ENCODE data around the gene BLOC1S1.
A peak's percentile ranks its signal among the peaks of the same experiment; 100 is the strongest.

The BLOC1S1 gene

DNA sequence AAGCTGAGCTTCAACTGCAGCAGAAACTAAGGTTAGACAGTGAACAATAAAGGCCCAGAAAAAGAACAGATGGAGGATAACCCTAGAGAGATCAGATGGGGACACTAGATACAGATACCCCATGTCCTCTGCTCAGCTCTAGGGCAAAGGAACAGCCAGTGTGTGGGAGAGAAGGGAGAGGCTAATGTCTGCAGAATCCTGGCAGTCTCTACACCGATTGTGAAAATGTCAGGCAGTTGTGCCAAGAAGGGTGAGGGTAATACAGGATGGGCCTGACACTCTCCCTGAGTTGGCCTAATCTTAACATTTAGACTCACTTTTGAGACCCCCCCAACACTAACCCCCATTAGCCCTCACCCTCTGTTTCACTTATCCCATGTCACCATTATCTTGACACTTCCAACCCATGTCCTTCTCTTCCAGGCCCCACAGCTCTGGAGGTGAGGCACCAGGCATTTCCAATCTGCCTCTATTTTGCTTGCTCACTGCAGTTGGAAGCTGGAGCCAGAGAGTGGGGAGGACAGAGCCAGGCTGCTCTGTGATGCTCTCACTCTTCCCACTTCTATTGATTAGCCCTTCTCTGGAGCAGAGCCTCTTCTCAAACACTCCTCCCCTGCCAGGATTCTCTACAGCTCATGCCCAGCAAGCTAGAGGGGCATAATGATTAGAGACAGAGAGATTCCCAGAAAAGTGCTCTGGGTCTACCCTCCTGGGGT is 3.0 kb upstream of the BLOC1S1 start:
- DNase-seq: no peak

DNA sequence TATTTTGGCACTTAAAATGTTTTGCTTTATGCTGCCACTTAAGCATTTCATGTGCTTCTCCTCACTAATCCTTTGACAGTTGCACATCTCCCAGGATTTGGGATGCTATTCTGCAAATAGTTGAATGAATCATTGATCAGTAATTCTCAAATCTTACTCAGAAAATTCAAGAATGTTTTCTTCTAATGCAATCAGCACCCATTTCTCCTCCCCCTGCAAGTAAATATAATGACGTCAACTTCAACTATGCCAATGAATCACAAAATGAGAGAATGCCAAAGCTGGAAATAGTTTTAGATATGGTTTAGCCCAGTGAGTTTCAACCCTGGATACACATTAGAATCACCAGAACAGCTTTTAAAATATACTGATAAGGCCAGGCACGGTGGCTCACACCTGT is 2.1 kb upstream of the BLOC1S1 start:
- no peak for DNase-seq

DNA sequence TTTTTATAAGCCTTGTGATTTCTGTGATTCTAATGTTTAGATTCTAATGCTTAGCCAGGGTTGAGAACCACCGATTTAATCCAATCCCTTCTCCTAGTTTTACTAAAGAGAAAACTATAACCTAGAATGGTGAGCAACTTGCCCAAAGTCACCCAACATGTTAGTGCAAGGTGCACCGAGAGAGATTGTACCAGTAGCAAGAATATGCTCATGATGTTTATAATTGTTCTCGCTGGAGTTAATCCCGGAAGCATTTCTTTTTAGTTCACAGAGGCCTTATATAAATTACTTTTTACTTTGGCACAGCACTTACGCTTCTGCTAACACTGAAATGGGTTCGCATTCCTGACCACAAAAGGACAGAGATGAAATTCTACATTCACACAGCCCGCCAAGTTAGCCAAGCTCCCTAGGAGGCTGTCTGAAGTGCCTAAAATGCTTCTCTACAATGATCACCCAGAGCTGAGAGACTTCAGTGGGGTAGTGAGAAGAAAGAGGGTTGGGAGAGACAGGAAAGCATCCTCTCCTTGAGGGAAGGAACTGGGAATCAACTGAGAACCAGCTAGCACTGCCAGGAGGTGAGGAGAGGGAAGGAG is 579 bp upstream of the BLOC1S1 start:
- DNase-seq: no peak

DNA sequence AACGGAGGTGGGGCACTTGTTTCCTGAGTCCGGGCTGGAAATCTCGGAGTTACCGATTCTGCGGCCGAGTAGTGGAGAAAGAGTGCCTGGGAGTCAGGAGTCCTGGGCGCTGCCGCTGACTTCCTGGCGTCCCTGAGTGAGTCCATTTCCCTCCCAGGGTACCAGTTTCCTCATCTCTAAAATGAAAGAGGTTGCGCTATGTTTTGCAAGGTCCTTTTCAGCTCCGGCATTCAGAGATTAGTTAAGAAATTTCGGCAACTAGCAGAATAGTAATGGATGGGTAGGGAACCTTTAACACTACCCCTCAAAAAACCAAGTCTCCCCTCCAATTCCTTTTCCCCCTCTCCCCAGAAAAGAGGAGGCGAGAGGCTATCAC is 724 bp downstream of the BLOC1S1 start:
- DNase-seq: no peak

DNA sequence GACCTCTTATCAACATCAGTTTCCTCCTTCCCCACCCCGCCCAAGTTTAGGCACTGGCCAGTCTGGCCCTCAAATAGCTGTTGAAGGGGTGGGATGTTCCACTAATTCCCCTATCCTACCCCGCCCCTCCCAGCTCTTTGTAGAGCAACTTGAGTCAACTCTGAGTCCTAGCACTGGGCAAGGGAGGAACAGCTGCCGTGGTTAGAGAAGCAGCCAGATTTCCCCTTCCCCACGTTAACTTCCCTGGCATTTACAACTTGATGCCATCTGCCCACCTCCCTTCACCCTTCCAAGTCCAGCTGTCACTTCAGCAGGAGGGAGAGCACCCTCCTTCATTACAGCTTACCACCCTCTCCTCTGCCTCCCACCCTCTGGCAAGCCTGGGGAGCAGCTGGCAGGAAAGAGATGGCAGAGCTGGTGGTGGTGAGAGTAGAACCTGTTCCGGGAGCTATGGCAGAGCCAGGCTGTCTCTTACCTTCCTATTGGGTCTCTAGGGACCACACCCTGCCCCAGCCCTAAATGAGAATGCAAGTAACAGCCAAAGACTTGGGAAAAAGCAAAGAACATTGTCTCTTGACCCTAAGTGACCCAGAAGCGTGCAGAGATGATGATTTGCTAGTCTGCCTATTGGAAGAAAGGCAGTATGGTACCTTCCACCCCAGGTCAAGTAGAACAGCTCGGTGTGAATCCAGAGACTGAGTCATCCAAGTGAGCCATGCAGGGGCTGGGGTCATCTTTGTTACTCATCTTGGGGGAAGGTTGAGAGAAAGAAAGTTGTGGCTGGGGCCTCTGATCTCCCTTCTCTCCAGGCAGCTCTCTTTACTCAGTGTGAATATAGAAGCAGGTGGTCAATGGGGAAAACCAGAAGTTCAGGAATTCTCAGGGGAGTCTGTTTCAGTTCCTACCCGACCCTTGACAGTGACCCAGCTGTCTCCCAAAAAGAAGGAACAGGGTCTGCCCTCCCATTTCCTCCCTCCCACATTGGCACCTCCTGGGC is 1.5 kb downstream of the BLOC1S1 start:
- peak; percentile 27 to 37 for DNase-seq

DNA sequence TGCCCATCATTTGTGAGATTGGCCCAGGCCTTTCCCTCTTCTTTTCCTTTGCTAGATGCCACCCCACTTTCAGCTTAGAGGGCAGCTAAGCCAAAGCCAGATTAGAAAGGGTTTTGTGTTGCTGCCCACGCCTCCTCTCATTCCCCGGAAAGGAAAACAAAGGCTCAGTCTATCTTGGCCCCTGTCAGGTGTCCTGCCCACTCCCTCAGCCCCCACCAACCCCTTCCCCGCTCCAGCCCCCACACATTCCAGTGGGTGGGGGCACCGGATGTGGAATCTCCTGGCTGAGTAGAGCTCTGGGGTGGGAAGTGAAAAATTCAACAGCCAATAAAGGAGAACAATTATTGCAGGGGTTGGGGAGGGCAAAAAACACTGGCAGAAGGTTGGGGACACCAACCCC is 2.2 kb downstream of the BLOC1S1 start:
- DNase-seq: no peak

DNA sequence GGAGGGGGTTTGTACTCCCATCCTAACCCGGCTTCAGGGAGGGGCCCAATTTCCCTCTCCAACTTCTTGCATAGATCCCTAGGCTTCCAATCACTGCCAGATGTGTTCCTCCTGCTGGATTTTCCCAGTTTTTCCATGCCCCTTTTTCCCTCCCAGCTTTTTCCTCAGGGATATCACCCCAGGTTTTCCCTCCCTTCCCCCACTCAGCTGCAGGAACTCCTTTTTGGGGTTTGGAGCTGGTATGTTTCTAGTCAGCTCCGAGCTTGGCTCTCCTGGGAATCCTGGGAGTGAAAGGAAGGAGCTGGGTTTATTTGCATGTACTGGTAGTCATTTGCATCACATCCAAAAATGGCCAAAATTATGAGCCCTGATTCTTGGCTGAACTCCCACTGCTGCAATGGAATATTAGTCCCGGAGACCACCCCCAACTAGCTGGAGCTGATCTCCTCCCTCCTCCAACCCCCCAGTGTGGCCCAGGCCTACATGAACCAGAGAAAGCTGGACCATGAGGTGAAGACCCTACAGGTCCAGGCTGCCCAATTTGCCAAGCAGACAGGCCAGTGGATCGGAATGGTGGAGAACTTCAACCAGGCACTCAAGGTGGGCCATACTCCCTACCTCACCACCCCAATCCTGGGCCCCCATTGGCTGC is 2.9 kb downstream of the BLOC1S1 start:
- DNase-seq: no peak

DNA sequence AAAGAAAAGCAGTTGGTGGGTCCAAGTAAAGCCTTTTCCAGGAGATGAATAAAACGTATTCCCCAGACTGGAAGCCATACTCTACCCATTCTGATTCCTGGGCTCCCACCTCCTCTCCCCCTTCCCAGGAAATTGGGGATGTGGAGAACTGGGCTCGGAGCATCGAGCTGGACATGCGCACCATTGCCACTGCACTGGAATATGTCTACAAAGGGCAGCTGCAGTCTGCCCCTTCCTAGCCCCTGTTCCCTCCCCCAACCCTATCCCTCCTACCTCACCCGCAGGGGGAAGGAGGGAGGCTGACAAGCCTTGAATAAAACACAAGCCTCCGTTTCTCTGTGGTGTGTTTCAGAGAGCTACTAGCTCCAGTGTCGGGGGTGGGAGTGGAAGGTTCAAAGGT is 3.5 kb downstream of the BLOC1S1 start:
- no peak for DNase-seq

DNA sequence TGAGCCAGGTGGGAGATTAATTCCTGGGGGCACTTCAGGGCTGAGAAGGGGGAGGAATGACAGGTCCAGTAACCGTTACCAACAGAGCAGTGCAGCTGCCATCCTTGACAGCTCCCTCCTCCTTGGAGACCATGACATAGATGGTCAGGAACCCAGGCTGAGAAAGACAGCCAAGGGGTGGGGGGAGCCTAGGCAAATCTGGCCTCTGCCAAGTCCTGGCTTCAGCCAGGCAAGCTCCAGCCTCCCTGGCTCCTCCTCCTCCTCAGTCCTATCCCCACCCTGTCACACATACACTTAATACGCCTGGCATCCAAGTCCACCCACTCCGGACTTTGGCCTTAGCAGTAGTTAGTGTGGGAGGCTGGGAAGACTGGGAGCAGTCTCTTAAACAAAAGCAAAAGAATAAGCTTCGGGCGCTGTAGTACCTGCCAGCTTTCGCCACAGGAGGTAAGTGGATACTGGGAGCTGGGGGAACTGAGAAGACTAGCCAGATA is 4.3 kb downstream of the BLOC1S1 start, which contains the start of gene RDH5:
TSS of gene RDH5 (plus strand) at position 323 of the 494 bp plus-strand sequence. CDS start 792 bp downstream, outside the sequence.
- no peak for DNase-seq

DNA sequence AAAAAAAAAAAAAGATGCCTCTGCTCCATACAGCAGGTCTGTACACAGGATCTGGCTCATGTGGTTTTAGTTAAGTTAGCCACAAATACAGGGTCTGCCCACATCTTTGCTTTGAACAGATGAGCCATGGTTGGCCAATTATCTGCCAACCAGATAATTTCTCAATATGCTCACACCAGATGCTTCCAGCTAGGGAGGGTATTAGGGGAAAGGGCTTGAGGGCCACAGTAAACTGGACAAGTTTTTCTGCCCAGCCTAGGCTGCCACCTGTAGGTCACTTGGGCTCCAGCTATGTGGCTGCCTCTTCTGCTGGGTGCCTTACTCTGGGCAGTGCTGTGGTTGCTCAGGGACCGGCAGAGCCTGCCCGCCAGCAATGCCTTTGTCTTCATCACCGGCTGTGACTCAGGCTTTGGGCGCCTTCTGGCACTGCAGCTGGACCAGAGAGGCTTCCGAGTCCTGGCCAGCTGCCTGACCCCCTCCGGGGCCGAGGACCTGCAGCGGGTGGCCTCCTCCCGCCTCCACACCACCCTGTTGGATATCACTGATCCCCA is 5.1 kb downstream of the BLOC1S1 start:
- peak; percentile 60 to 77 for DNase-seq

DNA sequence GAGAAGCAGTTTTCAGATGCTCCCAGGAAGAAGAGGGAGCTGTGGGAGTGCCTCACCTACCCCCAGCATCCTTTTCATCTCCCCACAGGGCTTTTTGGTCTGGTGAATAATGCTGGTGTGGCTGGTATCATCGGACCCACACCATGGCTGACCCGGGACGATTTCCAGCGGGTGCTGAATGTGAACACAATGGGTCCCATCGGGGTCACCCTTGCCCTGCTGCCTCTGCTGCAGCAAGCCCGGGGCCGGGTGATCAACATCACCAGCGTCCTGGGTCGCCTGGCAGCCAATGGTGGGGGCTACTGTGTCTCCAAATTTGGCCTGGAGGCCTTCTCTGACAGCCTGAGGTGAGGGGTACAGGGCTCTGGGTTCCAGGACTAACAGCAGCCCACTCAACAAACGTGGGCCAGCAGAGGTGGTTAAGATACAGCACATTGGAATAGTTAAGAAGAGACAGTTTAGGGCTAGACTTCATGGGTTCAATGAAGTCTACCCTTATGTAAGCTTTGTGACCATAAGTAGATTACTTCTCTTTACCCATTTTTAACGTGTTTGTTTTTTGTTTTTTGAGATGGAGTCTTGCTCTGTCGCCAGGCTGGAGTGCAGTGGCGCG is 5.9 kb downstream of the BLOC1S1 start:
- no peak for DNase-seq

DNA sequence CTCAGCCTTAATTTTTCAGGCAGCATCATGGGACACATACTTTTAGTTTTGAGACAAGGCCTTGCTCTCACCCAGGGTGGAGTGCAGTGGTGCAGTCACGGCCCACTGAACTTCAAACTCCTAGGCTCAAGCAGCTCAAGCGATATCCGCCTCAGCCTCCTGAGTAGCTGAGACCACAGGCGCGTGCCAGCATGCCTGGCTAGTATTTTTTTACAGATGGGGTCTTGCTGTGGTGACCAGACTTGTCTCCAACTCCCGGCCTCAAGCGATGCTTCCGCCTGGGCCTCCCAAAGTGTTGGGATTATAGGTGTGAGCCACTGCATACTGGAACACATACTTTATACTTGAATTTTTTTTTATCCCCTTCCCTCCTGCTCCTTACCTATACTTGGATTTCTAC is 7.1 kb downstream of the BLOC1S1 start:
- no peak for DNase-seq

DNA sequence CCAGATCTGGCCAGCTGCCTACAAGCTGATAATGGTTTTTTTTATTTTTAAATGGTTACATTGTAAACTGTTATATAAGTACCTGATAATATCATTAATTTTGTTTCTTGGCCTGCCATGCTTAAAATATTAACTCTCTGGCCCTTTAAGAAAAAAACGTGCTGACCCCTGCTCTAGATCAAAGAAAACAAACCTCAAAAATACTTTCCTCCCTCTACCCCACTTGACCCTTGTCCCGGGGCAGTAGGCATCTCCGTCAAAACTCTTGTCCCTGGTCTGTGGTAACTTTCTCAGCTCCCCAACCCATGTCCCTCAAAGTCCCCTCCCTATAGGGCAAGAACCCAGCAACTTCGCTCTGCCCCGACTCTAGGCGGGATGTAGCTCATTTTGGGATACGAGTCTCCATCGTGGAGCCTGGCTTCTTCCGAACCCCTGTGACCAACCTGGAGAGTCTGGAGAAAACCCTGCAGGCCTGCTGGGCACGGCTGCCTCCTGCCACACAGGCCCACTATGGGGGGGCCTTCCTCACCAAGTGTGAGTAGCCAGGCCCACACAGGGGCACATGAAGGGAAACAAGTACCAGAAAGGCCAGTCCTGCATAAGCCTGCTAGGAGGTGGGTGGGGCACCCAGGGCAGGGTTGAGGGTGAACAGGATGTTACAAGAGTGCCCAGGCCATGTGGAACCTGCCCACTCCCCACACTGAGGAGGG is 7.8 kb downstream of the BLOC1S1 start:
- DNase-seq: no peak

DNA sequence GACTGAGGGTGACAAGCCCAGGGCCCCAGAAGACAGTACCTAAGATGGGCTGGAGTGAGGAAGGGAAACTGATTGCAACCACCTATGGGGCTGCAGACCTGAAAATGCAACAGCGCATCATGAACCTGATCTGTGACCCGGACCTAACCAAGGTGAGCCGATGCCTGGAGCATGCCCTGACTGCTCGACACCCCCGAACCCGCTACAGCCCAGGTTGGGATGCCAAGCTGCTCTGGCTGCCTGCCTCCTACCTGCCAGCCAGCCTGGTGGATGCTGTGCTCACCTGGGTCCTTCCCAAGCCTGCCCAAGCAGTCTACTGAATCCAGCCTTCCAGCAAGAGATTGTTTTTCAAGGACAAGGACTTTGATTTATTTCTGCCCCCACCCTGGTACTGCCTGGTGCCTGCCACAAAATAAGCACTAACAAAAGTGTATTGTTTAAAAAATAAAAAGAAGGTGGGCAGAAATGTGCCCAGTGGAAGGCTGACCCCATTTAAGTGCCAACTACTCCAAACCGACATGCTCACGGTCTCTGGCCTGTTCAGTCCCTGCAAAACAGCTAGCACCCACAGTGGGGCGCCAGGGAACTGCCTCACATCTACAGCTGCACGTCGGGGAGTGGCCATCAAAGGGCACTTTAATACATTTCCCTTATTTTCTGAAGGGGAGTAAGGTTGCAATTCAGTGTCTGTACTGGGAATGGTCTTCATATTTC is 8.5 kb downstream of the BLOC1S1 start:
- DNase-seq: peak; percentile 49 to 76

DNA sequence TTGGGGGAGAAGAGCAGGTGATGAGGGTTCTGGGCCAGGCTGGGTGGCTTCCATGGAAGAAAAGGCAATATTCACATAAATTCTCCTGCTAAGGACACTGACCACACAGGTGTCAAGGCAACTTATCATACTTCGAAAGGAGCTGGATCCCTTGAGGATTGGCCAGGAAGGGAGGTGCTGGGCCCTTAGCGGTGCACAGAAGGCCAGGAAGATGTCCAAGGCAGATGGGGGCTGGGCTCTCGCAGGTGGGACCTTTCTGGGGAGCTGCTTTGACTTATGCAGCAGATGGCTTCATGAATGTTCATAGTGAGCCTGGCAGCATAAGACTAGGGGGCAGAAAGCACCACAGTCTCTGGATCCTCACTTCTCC is 9.1 kb downstream of the BLOC1S1 start:
- DNase-seq: no peak

DNA sequence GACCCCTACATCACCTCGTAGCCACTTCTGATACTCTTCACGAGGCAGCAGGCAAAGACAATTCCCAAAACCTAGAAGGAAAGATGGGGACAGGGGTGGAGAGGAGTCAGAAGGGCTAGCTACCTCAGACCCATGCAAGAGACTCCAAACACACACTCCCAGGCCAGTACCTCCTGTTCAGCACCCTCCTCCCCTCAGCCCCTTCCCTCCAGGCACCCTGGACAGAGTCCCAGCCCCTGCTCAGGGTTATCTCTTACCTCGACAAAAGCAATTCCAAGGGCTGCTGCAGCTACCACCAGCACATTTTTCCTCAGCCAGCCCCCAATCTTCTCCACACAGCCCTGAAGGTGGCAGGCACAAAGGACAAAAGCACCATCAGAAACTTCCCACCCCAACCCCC is 9.7 kb downstream of the BLOC1S1 start:
- no peak for DNase-seq

DNA sequence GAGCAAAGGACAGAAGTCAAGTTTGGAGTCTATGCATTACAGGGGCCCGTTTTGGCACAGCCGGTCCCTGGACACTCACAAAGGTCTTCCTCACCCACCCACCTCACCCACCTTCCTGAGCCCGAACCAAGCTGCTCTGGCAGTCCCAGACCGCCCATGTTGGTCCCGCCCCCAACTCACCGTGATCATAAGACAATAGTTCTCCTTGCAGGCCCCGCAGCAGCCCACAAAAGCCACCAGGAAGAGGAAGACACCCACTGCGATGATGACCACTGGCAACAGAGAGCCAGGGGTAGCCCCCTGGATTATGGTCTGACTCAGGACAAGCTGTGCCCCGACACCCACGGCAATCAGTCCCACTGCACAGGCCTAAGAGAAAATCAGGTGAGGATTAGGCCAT is 11.1 kb downstream of the BLOC1S1 start:
- peak; percentile 58 to 92 for DNase-seq

DNA sequence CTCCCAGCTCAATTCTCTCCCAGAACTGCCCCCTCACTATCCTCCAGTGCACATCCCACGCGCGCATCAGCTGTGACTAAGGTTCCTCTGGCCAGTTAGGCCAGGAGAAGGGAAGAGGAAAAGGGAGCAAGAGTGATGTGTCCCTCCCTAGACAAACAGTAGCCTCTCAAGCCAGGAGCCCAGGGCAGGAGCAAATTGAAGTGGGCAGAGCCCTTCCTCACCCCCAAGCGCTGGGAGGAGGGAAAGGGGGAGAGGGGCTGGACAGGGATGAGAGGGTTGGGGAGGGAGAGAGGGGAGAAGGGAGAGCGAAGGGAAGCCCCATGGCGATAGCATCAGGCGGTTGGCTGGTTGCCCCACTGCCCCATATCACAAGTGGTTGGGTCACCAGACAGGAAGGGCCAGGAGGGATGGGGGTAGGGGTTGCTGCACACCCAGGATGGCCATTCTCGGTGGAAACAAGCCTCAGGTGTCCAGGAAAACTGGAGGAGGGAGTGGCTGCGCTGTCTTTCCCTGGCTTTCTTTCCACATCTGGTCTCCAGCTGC is 11.9 kb downstream of the BLOC1S1 start:
- peak; percentile 60 to 78 for DNase-seq

DNA sequence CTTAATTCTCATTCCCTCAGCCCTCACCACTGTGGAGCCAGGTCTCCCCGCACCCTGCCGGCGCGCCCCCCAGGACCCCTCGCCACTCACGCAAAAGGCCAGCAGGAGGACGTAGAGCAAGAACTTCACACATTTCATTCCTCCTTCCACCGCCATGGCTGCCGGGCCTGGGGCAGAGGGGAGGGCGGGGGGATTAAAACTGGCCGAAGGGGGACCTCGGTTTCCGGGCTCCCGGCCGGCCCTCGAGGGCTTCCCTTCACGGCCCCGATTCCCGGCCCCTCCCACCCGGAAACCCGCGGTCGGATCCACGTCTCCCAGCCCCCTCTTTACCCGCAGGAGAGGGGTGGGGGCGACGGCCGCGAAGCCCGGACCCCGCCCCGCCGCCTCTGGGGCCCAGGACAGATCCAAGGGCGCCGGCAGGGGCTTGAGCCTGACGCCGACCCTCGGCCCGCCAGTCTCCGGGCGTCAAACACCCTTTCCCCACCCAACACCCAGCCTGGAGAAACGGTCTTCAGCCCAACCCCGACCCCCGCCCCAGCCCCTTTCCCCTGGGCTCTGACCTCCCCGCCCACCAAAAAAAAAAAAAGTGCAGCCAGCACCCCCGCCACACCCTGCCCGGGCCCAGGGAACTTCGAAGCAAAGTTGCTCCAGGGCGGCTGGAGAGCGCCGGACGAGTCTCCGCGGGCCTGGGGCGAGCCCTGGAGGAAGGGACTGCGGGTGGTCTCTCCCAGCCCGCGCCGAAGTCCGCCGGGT is 12.5 kb downstream of the BLOC1S1 start:
- peak; percentile 42 to 70 for DNase-seq
